Ovary (tissue), 10 donors: ENCODE data around the gene PGM5. TPM values are rescaled to one million over a fixed set of nuclear protein-coding genes. Genes with fewer than 3 reads are reported as not detected.
"Not testable (repeated sequence)": the region's sequence is repeated elsewhere in the genome, so short reads cannot be mapped to it uniquely, and the experiment has no call there.

ENCODE experiments used
- DNase-seq, 5 donors: peaks; one replicate each; pipeline ENCODE4 v3.0.0-alpha.2; 2019 to 2020
- H3K27ac ChIP-seq, 2 donors: fragments of 200-600 bp; one replicate each; pipeline versions ENCODE4 v1.5.1 to v1.8.0; 2019 to 2022
- H3K27me3 ChIP-seq: fragments of 200-600 bp; one replicate; pipeline ENCODE4 v1.8.0; 2022
- H3K36me3 ChIP-seq: fragments of 200-600 bp; sonication (generic); one replicate; pipeline ENCODE4 v1.5.1; 2019
- H3K4me1 ChIP-seq: one replicate; pipeline ENCODE4 v1.8.1; 2013; ENCODE audit warnings: mild to moderate bottlenecking, moderate library complexity; ENCODE audit not compliant: insufficient read depth
- H3K4me3 ChIP-seq: fragments of 200-600 bp; sonication (generic); one replicate; pipeline ENCODE4 v1.5.1; 2017
- H3K9me3 ChIP-seq, 2 donors: fragments of 200-600 bp in 1 of 2; sonication (generic) in 1 of 2; one replicate each; pipeline versions ENCODE4 v1.5.1 to v1.8.1; 2013 to 2019; ENCODE audit warnings: mild to moderate bottlenecking in 1 of 2, moderate library complexity in 1 of 2
- WGBS, 3 donors: extraction: QIAGEN DNeasy Blood & Tissue Kit in 1 of 3; methylation state at CpG; one replicate each; pipeline versions ENCODE4 v1.1.5 to v1.1.7; 2013 to 2017; 5-methylcytosine and 5-hydroxymethylcytosine counted together
- intact Hi-C, 4 donors: fragments of 100-400 bp; cut with DNase I; formaldehyde crosslinking; loops; one replicate each; pipeline versions ENCODE4 v1.11.0 to v1.15.1; 2022 to 2023
- long read RNA-seq, 3 donors: library from polyadenylated mRNA in 2 of 3; unstranded in 2 of 3; transcript quantifications; one replicate each; pipeline ENCODE4 v2.0.0 and lab custom pipeline, GENCODE V29; 2021 to 2026
- polyA plus RNA-seq, 2 donors: library from polyadenylated mRNA; stranded (reverse); fragments of 200-250 nt in 1 of 2; fragments of 350-450 nt in 1 of 2; fragmentation: Illumina TruSeq in 1 of 2; extraction: RNeasy Lipid Tissue Mini Kit (QIAGEN cat#74804) in 1 of 2; gene quantifications; one replicate each; pipeline ENCODE4 v1.2.3, GENCODE V29; 2013 to 2014
- total RNA-seq, 7 donors: library from RNA; depleted of rRNA in 2 of 7; stranded (reverse); fragments of >200 nt in 2 of 7; fragmentation: NEBNext Ultra II Directional in 3 of 7; extraction: Animal tissue kit (Norgen Biotek cat#: 25700) in 3 of 7; gene quantifications; one replicate each; pipeline versions ENCODE4 v1.1.0 to v1.2.4, GENCODE V29; 2016 to 2023
- donor health status: DM: no; HTN: no; CAD: no; lungs with moderate emphysema.
- donor health status: DM: no; HTN: no; CAD: no.
- donor health status: Bipolar disorder and iron deficiency.
- donor health status: DM: yes; HTN: yes; CAD: no.
- donor health status: DM: no; HTN: no; CAD: no.
- donor health status: DM: yes; HTN: yes; CAD: no.

Gene PGM5
- total RNA-seq (10 to 100 TPM; 16.2 to 85.8 (median 28.5) TPM), polyA plus RNA-seq (100 to 1,000 TPM in 1 of 2 donors, 10 to 100 TPM in 1; 17.7 to 124 TPM)
- long read RNA-seq, donor 1, partial matches to known transcripts = 1 of 4 reads
- long read RNA-seq, donor 1, other reads (novel, unspliced or antisense) = 2 of 4 reads
- long read RNA-seq, donor 2, partial matches to known transcripts = 0 of 2 reads
- long read RNA-seq, donor 2, other reads (novel, unspliced or antisense) = 0 of 2 reads
- long read RNA-seq, donor 3, transcript PGM5-202 (11 exons, 3,338 nt) = major isoform, 6 of 15 reads
- long read RNA-seq, donor 3, partial matches to known transcripts = 5 of 15 reads
- long read RNA-seq, donor 3, other reads (novel, unspliced or antisense) = 4 of 15 reads

DNA sequence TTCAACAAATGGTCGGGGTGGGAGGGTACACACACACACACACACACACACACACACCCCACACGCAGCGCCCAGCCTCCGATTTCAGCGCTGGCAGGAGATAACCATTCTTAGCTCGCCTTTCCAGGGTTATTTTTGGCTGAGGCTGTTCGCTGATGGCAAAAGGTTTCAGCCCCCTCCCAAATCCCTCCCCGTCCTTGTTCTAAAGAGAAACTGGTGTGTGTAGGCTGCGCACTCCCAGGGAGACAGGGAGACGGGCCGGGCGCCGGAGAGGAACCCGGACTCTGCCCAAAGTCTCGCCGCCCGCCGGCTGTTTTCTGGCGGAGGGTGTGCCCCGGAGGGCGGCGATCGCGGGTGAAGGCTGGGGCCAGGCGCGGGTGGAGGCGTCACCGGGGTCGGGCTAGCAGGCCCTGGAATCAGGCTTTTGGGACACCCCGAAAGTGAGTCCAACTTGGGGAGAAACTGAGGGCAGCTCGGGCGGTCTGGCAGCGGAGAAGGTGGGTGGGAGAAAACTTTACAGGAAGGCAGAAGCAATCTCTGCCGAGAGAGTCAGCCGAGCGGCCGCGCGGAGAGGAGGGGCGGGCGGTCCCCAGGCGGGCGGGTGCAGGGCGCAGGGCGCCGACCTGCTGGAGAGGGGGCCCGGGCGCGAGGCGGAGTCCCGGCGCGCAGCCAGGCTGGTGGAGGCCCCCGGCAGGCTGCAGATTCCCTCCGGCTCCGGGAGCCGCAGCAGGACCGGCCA is at the start of gene PGM5:
PGM5 (plus strand) TSS at position 232 of the 739 bp plus-strand sequence. CDS start 517 bp downstream, outside the sequence.
- 0 to 2% (median 1%) methylated on average over 31 to 58 of the region's 58 CpGs for WGBS, 3 donors
- DNase-seq = peak; percentile 31 to 66 (median 58)
- intact Hi-C loops = loop anchor here in 1 of 4 donors (5.0 kb wide), 1 partner anchor 151 kb away; no protein-coding TSS in a partner anchor

DNA sequence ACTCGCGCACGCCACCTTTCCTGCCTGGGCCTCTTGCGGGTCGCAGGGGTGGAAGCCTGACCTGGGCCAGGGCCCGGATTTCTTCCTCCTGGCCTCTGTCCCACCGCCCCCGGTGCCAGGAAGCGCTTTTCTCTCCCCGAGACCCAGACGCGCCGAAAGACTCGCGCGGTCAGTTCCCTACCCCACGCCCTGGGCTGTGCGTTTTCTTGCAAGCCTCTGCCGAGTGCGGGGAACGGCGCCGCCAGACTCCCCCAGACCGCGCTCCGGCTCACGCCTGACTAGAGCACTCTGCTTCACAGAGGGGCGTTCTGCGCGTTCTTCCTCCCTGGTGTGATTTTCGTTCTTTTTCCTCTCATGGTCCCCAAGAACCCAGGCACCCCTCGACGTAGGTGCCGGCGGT is 49.3 kb upstream of the PGM5 start:
- intact Hi-C loops, H3K36me3 ChIP-seq, H3K27me3 ChIP-seq, H3K9me3 ChIP-seq, H3K27ac ChIP-seq, DNase-seq, H3K4me1 ChIP-seq, H3K4me3 ChIP-seq: not testable (repeated sequence)
- 32 to 46% (median 33%) methylated on average over 16 to 17 of the region's 35 CpGs for WGBS, 3 donors

More for the DNA sequence above, at the start of gene PGM5:
- peak within 1 kb of the TSS; percentile 87 for H3K4me3 ChIP-seq
- not testable (repeated sequence) for H3K36me3 ChIP-seq, H3K27me3 ChIP-seq, H3K4me1 ChIP-seq, H3K9me3 ChIP-seq
- peak within 1 kb of the TSS in 1 of 2 donors; percentile 28 for H3K27ac ChIP-seq

DNA sequence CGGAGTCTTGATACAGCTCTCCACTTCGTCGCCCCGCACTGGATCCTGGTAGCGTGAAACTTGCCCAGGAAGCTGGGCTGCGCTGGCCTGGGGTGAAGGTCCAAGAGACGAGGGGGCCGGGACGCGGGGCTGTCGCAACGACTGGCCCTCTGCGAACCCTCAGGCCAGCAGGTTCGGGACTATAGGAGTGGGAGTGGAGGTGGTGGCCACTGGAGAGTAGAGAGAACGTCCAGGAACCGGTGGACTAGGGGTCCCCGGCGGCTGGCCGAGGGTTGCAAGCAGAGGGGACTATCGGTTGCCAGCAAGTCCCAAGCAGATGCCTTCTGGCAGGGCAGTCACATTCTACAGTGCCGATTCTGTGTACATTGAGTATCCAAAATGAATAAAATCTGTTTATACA is 48.8 kb upstream of the PGM5 start:
- H3K36me3 ChIP-seq, H3K9me3 ChIP-seq, H3K27me3 ChIP-seq, H3K27ac ChIP-seq, intact Hi-C loops, H3K4me3 ChIP-seq, DNase-seq, H3K4me1 ChIP-seq: not testable (repeated sequence)
- 27 to 42% (median 30%) methylated on average over 17 to 21 of the region's 21 CpGs for WGBS, 3 donors

DNA sequence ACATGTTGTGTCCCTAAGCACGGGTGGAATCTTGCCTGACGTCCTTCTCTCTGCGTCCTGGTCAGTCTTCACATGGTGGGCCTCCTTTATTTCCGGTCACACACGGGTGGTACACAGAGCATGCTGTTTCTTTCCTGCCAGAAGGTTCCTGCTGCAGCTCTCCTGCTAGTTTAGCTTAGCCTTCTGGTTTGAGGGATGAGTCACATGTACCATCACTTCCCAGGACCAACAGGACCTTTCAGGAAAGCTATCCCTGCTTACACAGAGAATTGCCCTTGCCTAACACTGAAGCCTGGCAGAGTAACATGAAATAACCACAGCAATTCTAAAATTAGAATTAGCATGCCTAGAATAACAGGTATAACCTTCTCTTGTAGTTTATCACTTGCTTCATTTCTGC is 45.2 kb upstream of the PGM5 start:
- DNase-seq, H3K27ac ChIP-seq, H3K9me3 ChIP-seq, H3K4me3 ChIP-seq, intact Hi-C loops, H3K36me3 ChIP-seq, H3K4me1 ChIP-seq, H3K27me3 ChIP-seq: not testable (repeated sequence)
- no CpG with 5 or more reads among the region's 5 CpGs for WGBS, 3 donors

DNA sequence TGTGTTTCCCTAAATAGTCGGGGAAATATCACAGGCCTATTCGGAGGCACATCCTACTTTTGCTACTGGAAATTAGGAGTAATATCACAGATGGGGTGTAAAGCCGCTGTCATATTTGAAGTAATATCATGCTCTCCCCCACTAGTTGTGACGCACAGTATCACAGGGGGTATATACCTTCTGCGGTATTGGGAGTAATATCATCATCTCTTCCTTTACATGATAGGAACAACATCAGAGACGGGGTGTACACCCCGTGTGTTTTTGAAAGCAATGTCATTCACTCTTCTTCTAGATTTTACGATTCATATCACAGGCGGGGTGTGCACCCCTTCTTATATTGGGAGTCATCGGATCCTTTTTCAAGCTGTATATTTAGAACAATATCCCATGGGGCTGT is 38.2 kb upstream of the PGM5 start:
- intact Hi-C loops = not testable (repeated sequence)

DNA sequence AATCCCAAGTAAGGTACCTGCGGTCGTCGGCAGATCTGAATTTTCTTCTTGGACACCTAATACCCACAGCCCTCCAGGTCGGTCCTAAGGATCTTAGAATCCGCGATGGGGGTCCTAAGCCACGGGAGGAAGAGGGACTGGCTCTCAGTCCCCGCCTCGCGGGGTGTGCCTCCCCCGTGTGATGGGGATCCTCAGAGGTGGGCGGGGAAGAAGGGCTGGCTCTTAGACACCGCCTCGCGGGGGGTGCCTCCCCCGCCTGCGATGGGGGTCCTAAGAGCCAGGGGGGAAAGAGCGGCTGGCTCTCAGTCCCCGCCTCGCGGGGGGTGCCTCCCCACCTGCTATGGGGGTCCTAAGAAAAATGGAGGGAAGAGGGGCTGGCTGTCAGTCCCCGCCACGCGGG is 32.7 kb upstream of the PGM5 start:
- H3K9me3 ChIP-seq, H3K36me3 ChIP-seq, H3K27me3 ChIP-seq, H3K4me3 ChIP-seq, intact Hi-C loops, H3K27ac ChIP-seq, H3K4me1 ChIP-seq, DNase-seq: not testable (repeated sequence)
- WGBS, 3 donors = 37 to 50% methylated on average over 6 to 11 of the region's 24 CpGs; no CpG with 5 or more reads in 1 of the 3 donors

More for the DNA sequence above, 38.2 kb upstream of the PGM5 start:
- not testable (repeated sequence) for H3K4me1 ChIP-seq, H3K27me3 ChIP-seq, H3K9me3 ChIP-seq, H3K4me3 ChIP-seq, H3K27ac ChIP-seq, DNase-seq, H3K36me3 ChIP-seq
- 64 to 77% (median 72%) methylated on average over 9 to 10 of the region's 10 CpGs for WGBS, 3 donors

DNA sequence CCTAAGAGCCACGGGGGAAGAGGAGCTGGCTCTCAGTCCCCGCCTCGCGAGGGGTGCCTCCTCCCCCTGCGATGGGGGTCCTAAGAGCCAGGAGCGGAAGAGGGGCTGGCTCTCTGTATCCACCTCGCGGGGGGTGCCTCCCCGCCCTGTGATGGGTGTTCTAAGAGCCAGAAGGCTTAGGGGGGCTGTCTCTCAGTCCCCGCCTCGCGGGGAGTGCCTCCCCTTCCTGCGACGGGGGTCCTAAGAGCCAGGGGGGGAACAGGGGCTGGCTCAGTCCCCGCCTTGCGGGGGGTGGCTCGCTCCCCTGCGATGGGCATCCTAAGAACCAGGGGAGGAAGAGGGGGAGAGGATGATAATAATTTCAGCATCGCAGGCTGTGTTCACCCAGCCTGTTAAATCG is 31.9 kb upstream of the PGM5 start:
- DNase-seq, H3K9me3 ChIP-seq, H3K4me3 ChIP-seq, H3K36me3 ChIP-seq, H3K27ac ChIP-seq, H3K4me1 ChIP-seq, H3K27me3 ChIP-seq, intact Hi-C loops: not testable (repeated sequence)
- WGBS, 3 donors = 5 to 6% methylated on average over 3 to 6 of the region's 20 CpGs; no CpG with 5 or more reads in 1 of the 3 donors

DNA sequence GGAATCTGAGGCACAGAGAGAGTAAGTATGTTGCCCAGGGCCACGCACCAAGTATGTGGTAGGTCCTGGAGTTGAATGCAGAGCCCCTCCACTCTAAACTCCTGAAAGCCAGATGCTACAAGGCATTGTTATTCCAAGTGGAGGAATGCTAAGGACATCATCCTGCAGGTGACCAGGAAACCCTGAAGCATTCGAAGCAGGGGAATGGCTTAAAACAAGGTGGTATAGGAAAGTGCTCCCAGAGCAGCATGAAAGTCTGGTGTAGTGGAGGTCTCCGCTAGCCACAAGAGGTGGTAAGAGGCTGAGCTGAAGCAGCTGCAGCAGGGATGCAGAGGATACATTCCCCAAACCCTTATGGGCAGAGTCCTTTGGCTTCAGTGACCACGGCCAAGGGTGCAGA is 27.3 kb upstream of the PGM5 start:
- DNase-seq, H3K27ac ChIP-seq, H3K9me3 ChIP-seq, intact Hi-C loops, H3K27me3 ChIP-seq, H3K36me3 ChIP-seq, H3K4me1 ChIP-seq, H3K4me3 ChIP-seq: not testable (repeated sequence)
- 72 to 83% (median 79%) methylated on average over 2 of the region's 4 CpGs for WGBS, 3 donors

DNA sequence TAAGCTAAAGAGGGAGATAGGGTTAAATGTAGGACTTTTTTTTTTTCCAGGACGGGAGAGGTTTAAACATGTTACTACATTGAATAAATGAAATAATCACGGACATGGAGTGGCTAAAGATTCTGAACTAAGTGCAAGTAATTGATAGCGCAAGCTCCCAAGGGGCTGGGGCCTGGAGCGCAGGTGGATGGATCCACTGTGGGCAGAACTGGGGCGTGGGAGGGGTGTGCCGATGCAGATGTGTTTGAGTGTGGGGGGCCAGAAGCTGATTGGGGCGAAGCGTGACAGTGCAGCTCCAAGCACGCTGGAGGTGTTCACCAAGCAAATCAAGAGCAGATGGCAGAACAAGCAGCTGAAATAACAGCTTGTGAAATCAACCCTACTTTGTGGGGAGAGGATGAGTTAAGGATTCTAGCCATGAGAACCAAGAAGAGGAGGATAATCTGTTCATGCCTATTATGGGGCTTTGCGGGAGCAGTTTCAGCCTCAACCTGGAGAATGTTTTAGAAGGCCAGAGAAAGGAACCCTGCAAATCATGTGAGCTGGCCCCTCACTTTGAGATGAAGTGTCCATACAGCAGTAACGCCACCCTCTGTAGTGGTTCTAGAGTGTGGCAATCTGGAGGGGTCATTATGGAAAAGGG is 25.8 kb upstream of the PGM5 start:
- 72 to 87% (median 75%) methylated on average over 7 to 11 of the region's 11 CpGs for WGBS, 3 donors

DNA sequence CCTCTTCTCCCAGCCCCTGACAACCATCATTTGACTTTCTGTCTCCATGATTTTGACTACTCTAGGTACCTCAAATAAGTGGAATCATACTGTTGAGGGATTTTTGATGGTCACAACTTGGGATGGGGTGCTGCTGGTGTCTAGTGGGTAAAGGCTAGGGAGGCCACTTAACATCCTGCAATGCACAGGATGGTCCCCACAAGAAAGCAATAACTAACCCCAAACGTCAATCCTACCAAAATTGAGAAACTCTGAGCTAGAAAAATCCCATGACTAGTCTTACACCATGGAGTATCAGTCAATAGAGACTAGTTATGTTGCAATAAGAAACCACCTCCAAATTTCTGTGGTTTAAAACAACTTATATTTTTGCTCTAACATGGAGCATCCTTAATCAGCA is 24.3 kb upstream of the PGM5 start:
- DNase-seq, H3K27ac ChIP-seq, H3K36me3 ChIP-seq, H3K4me1 ChIP-seq, H3K4me3 ChIP-seq, H3K9me3 ChIP-seq, H3K27me3 ChIP-seq, intact Hi-C loops: not testable (repeated sequence)
- 78 to 100% (median 82%) methylated on average over 1 of the region's 1 CpG for WGBS, 3 donors

More for the DNA sequence above, 25.8 kb upstream of the PGM5 start:
- DNase-seq, H3K27ac ChIP-seq, H3K4me1 ChIP-seq, intact Hi-C loops, H3K36me3 ChIP-seq, H3K27me3 ChIP-seq, H3K9me3 ChIP-seq, H3K4me3 ChIP-seq: not testable (repeated sequence)

DNA sequence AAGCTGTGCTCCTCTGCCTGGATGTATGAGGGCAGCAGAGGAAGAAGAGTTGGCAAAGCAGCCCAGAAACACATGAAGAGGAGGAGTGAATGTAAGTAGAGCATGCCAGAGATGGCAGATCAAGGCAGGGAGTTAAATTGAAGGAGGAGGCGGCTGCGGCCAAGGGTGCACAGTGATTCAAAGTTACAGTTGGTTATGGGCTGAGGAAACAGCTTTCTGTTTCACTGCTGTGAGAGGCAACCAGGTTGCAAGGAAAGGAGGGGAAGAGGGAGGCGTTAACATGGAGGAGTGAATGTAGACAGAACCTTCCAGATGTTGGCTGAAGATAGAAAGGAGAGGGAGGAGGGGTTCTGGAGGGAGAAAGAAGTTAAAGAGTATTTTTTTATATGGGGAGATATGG is 20.5 kb upstream of the PGM5 start:
- WGBS, 3 donors = 22 to 31% methylated on average over 3 of the region's 3 CpGs; no CpG with 5 or more reads in 1 of the 3 donors
- H3K4me3 ChIP-seq, H3K27ac ChIP-seq, DNase-seq, H3K4me1 ChIP-seq, H3K27me3 ChIP-seq, H3K36me3 ChIP-seq, intact Hi-C loops, H3K9me3 ChIP-seq: not testable (repeated sequence)
